ENCODE results near the gene FBXO10.
"Not testable (repeated sequence)": the region's sequence is repeated elsewhere in the genome, so short reads cannot be mapped to it uniquely, and the experiment has no call there.

FBXO10 gene

DNA sequence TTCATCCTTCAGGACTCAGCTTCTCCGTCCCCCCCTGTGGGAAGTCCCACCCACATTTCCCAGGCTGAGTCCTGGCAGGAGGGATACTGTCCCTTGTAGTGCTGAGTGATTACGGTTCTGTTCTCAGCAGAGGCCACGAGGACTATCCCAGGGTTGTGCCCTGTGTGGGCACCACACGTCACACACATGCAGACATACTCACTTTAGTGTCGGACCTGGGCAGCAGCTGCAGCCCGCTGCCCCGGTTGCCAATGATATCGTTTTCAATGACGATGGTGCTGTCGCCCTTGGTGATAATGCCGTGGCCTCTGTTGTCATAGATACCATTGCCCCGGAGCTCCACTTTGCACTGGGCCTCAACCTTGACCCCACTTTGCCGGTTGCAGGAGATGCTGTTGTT is 58.3 kb downstream of the FBXO10 start:
- peaks cover 14% of the 10 kb centered on the region for H3K36me3 ChIP-seq (ENCODE audit: control insufficient read depth, insufficient read depth, low read length)
- H3K9me3 ChIP-seq (ENCODE audit: control insufficient read depth, low read length): no peaks in the 10 kb centered on the region
- no peak for DNase-seq
- H3K4me1 ChIP-seq (ENCODE audit: control insufficient read depth, insufficient read depth, low read length, poor library complexity, severe bottlenecking): no peaks in the 10 kb centered on the region
- H3K4me3 ChIP-seq (ENCODE audit: insufficient read depth, low read depth, low read length, poor library complexity, severe bottlenecking): no peak overlapping the region
- H3K27me3 ChIP-seq (replicated peaks; ENCODE audit: control insufficient read depth, insufficient read depth, low read length, poor library complexity, severe bottlenecking): no peaks in the 10 kb centered on the region
- H3K27ac ChIP-seq (ENCODE audit: insufficient read depth, low read length, poor library complexity, severe bottlenecking): no peak overlapping the region

DNA sequence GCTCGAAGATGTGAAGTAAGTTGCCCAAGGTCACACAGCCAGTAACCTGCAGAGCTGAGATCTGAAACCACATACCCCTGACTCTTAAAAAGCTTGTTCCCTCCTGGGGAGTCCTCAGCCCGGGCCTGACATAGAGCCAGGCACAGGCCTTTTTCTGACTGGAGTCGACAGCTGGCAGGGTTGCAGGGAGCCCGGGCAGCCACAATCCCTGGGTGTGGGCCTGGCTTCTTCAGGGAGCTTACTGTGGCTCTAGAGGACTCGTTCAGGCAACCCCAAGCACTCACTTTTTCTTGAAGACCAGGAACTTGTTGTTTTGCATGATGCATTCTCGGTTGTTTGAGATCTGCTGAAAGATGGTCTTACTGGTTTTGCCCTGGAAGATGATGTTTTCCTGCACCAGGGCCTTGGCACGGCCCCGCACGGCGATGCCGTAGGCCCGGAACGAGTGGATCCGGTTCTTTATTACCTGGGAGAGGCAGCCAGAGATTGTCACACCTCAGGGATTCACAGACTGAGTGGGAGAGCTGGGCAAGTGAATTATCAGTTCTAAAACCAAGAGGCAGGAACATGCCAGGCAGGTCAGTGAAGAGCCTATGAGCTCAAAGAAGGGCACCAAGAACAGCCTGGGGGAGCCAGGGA is 60.4 kb downstream of the FBXO10 start:
- Histone ChIP-seq H3K9me3 (ENCODE audit: control insufficient read depth, low read length) (no peaks in the 10 kb centered on the region), H3K36me3 (ENCODE audit: control insufficient read depth, insufficient read depth, low read length) (no peaks in the 10 kb centered on the region)
- no peak for DNase-seq

DNA sequence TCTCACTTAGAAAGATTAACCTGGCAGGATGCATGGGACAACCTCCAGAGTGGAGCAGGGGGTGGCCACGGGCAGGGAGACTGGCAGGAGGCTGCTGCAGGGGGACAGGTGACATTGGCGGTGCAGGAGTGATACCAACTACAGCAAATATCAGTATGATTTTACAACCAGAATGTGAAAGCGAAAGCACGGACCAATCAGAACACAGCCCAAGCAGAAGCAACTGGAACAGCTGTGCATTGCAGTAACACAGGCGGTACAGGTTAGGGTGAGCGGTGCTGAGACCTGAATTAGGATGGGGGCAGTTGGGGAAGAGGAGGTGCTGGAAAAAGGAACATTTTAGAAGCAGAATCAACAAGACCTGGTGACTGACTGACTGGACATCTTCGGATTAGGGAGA is 61.2 kb downstream of the FBXO10 start:
- no peaks in the 10 kb centered on the region for H3K9me3 ChIP-seq (ENCODE audit: control insufficient read depth, low read length)
- H3K4me3 ChIP-seq (ENCODE audit: insufficient read depth, low read depth, low read length, poor library complexity, severe bottlenecking): no peak overlapping the region
- H3K27ac ChIP-seq (ENCODE audit: insufficient read depth, low read length, poor library complexity, severe bottlenecking): no peak overlapping the region
- H3K27me3 ChIP-seq (replicated peaks; ENCODE audit: control insufficient read depth, insufficient read depth, low read length, poor library complexity, severe bottlenecking): no peaks in the 10 kb centered on the region
- no peaks in the 10 kb centered on the region for H3K36me3 ChIP-seq (ENCODE audit: control insufficient read depth, insufficient read depth, low read length)
- no peaks in the 10 kb centered on the region for H3K4me1 ChIP-seq (ENCODE audit: control insufficient read depth, insufficient read depth, low read length, poor library complexity, severe bottlenecking)
- no peak for DNase-seq

More for the DNA sequence above, 60.4 kb downstream of the FBXO10 start:
- H3K4me3 ChIP-seq (ENCODE audit: insufficient read depth, low read depth, low read length, poor library complexity, severe bottlenecking): no peak overlapping the region
- no peaks in the 10 kb centered on the region for H3K27me3 ChIP-seq (replicated peaks; ENCODE audit: control insufficient read depth, insufficient read depth, low read length, poor library complexity, severe bottlenecking)
- no peaks in the 10 kb centered on the region for H3K4me1 ChIP-seq (ENCODE audit: control insufficient read depth, insufficient read depth, low read length, poor library complexity, severe bottlenecking)
- no peak overlapping the region for H3K27ac ChIP-seq (ENCODE audit: insufficient read depth, low read length, poor library complexity, severe bottlenecking)

DNA sequence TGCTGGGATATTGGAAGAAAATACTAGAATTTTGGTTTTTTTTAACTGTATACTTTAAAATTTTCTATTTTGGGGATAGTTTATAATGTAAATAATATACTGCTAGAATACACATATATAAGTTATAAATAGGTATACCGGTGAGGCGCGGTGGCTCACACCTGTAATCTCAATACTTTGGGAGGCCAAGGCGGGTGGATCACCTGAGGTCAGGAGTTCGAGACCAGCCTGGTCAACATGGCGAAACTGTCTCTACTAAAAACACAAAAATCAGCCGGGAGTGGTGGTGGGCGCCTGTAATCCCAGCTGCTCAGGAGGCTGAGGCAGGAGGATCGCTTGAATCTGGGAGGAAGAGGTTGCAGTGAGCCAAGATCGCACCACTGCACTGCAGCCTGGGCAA is 61.8 kb downstream of the FBXO10 start:
- not testable (repeated sequence) for DNase-seq; H3K4me1 ChIP-seq (ENCODE audit: control insufficient read depth, insufficient read depth, low read length, poor library complexity, severe bottlenecking); H3K36me3 ChIP-seq (ENCODE audit: control insufficient read depth, insufficient read depth, low read length); H3K27ac ChIP-seq (ENCODE audit: insufficient read depth, low read length, poor library complexity, severe bottlenecking); H3K27me3 ChIP-seq (replicated peaks; ENCODE audit: control insufficient read depth, insufficient read depth, low read length, poor library complexity, severe bottlenecking); H3K9me3 ChIP-seq (ENCODE audit: control insufficient read depth, low read length); H3K4me3 ChIP-seq (ENCODE audit: insufficient read depth, low read depth, low read length, poor library complexity, severe bottlenecking)

DNA sequence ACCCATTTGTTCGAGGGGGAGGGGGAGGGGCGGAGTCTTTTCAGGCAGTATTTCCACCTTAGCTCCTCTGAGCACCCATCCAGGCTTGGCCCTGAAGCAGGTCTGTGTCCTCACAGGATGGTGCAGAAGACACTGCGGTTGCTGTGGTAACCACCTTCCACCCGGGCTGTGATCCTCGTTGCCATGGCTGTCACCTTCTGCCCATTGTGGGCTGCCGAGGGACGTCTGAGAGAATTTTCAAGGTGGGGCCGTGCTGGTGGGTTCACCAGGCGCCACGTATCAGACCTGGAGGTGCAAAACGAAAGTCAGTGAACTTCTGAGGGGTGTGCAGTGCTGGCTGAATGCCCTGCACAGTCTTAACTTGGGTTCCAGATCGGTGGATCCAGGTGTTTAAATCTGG is 63.7 kb downstream of the FBXO10 start:
- Histone ChIP-seq H3K4me3 (ENCODE audit: insufficient read depth, low read depth, low read length, poor library complexity, severe bottlenecking) (no peak overlapping the region), H3K36me3 (ENCODE audit: control insufficient read depth, insufficient read depth, low read length) (no peaks in the 10 kb centered on the region), H3K4me1 (ENCODE audit: control insufficient read depth, insufficient read depth, low read length, poor library complexity, severe bottlenecking) (no peaks in the 10 kb centered on the region), H3K9me3 (ENCODE audit: control insufficient read depth, low read length) (no peaks in the 10 kb centered on the region), H3K27me3 (replicated peaks; ENCODE audit: control insufficient read depth, insufficient read depth, low read length, poor library complexity, severe bottlenecking) (no peaks in the 10 kb centered on the region), H3K27ac (ENCODE audit: insufficient read depth, low read length, poor library complexity, severe bottlenecking) (no peak overlapping the region)
- peak in 1 of 3 donors; percentile 51 for DNase-seq

DNA sequence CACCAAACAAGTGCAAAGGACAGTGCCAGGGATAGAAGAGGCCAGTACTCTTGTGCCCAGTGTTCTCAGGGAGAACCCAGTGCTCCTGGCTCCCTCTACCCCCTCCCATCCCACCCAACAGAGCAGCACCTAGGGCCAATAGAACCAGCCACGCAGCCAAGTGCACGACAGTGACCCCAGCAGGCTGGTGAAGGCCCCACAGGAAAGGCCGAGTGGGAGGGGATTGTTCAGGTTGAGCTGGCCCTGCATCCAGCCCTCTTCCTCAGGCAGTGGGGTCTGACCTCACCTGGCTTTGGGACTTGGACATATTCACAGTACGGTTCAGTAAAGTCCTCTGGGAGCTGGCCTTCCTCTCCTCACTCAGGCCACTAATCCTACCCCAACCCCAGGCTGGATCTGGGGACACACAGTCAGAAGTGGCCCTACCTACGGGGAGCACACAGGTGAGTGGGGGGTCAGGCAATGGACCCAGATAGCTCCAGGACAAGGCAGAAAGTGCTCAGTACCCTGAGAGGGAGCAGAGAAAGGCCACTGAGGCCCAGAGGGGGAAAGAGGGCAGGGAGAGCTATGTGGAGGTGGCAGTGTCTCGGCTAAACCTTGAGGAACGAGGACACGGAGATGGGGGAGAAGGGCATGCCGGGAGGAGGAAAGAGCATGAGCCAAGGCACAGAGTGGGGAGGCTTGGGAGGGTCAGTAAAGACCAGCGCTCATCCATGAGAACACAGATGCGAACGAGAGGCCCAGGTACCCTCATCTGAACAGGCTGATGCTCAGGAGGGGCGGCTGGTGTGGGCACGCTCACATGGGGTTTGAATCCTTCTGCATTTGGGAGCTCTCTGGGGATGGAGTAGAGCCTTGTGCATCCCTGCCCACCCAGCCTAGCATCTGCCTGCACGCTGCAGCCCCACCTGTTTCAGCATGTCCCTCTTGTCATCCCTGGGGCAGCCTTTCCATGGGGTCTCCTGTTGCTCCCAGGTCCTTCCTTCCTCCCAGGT is 64.9 kb downstream of the FBXO10 start:
- Histone ChIP-seq H3K4me3 (ENCODE audit: insufficient read depth, low read depth, low read length, poor library complexity, severe bottlenecking) (no peak overlapping the region), H3K4me1 (ENCODE audit: control insufficient read depth, insufficient read depth, low read length, poor library complexity, severe bottlenecking) (no peaks in the 10 kb centered on the region), H3K9me3 (ENCODE audit: control insufficient read depth, low read length) (no peaks in the 10 kb centered on the region), H3K27me3 (replicated peaks; ENCODE audit: control insufficient read depth, insufficient read depth, low read length, poor library complexity, severe bottlenecking) (no peaks in the 10 kb centered on the region), H3K36me3 (ENCODE audit: control insufficient read depth, insufficient read depth, low read length) (no peaks in the 10 kb centered on the region), H3K27ac (ENCODE audit: insufficient read depth, low read length, poor library complexity, severe bottlenecking) (no peak overlapping the region)
- DNase-seq: no peak

DNA sequence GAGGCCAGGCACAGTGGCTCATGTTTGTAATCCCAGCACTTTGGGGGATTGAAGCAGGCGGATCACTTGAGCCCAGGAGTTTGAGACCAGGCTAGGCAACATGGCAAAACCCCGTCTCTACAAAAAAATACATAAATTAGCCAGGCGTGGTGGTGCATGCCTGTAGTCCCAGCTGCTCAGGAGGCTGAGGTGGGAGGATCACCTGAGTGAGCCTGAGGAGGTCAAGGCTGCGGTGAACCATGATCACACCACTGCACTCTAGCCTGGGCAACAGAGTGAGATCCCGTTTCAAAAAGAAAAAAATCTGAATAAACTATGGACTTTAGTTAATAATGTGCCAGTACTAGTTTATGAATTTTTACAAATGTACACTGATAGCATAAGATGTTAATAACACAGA is 66.1 kb downstream of the FBXO10 start:
- DNase-seq; H3K4me3 ChIP-seq (ENCODE audit: insufficient read depth, low read depth, low read length, poor library complexity, severe bottlenecking); H3K27me3 ChIP-seq (replicated peaks; ENCODE audit: control insufficient read depth, insufficient read depth, low read length, poor library complexity, severe bottlenecking); H3K4me1 ChIP-seq (ENCODE audit: control insufficient read depth, insufficient read depth, low read length, poor library complexity, severe bottlenecking); H3K27ac ChIP-seq (ENCODE audit: insufficient read depth, low read length, poor library complexity, severe bottlenecking); H3K36me3 ChIP-seq (ENCODE audit: control insufficient read depth, insufficient read depth, low read length); H3K9me3 ChIP-seq (ENCODE audit: control insufficient read depth, low read length): not testable (repeated sequence)

DNA sequence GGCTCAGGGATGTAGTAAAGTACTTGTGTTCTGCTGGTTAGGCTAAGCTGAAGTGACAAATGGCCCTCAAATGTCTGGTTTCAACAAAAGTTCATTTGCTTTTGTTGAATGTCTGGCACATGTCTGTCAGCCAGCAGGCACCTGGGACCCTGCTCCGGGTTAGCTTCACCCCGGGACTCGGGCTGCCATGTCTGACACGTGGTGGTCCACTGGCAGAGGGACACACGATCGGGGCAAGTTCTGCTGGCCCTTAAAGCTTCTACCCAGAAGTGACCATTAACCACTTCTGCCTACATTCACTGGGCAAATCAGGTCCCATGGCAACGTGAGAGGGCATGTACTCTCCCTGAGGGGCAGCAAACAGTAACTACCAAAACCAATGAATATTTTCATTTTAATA is 66.6 kb downstream of the FBXO10 start:
- H3K9me3 ChIP-seq (ENCODE audit: control insufficient read depth, low read length): no peaks in the 10 kb centered on the region
- no peak overlapping the region for H3K27ac ChIP-seq (ENCODE audit: insufficient read depth, low read length, poor library complexity, severe bottlenecking)
- no peaks in the 10 kb centered on the region for H3K4me1 ChIP-seq (ENCODE audit: control insufficient read depth, insufficient read depth, low read length, poor library complexity, severe bottlenecking)
- DNase-seq: no peak
- H3K4me3 ChIP-seq (ENCODE audit: insufficient read depth, low read depth, low read length, poor library complexity, severe bottlenecking): no peak overlapping the region
- H3K36me3 ChIP-seq (ENCODE audit: control insufficient read depth, insufficient read depth, low read length): no peaks in the 10 kb centered on the region
- no peaks in the 10 kb centered on the region for H3K27me3 ChIP-seq (replicated peaks; ENCODE audit: control insufficient read depth, insufficient read depth, low read length, poor library complexity, severe bottlenecking)

DNA sequence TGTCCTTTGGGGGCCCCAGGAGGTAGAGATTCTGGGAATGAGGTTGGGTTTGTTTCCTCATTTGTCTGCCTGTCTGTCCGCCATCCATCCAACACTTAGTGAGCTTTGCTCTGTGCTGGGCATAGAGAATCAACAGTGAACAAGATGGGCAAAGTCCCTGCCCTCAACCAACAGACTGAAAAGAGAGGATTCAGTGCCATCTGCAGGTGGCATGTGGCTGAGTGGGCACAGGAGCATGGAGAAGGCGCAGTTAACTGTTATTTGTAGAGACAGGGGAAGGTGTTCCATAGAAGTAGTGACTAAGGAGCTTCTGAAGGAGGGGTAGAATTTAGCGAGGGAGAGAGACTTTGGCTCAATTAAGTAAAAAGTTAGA is 67.4 kb downstream of the FBXO10 start:
- Histone ChIP-seq H3K9me3 (ENCODE audit: control insufficient read depth, low read length) (no peaks in the 10 kb centered on the region), H3K36me3 (ENCODE audit: control insufficient read depth, insufficient read depth, low read length) (peaks cover under 1% of the 10 kb centered on the region), H3K27ac (ENCODE audit: insufficient read depth, low read length, poor library complexity, severe bottlenecking) (no peak overlapping the region), H3K4me3 (ENCODE audit: insufficient read depth, low read depth, low read length, poor library complexity, severe bottlenecking) (no peak overlapping the region), H3K4me1 (ENCODE audit: control insufficient read depth, insufficient read depth, low read length, poor library complexity, severe bottlenecking) (peaks cover 1% of the 10 kb centered on the region), H3K27me3 (replicated peaks; ENCODE audit: control insufficient read depth, insufficient read depth, low read length, poor library complexity, severe bottlenecking) (no peaks in the 10 kb centered on the region)
- DNase-seq: no peak

DNA sequence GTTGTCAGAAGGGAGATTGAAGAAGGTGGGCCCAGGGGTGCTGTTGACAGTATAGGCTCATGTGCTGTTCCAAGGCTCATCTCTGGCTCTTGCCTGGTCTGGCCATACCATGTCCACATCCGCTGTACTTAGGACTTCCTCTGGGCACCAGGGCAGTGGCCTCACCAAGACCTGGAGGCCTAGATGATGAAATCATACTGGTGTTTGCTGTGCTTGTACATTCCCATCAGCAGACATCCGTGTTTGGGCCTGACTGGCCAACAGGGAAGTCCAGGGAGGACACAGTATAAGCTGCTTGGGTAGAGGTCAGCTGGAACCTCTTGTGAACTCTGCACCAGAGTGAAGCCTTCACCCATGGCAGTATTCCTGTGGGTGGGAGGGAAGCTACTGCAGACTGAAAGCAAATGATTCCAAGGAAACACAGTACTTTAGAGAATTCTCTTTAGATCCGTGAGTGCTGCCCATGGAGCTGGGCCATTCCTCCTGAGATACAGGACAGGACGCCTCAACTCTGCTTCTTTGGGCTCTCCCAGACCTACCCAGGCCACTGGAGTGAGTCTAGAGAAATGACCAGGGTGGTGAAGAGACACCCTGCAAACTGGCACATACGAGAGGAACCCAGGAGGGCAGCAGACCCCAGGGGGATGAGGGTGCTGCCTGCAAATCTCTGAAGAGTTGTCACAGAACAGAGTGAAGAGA is 67.9 kb downstream of the FBXO10 start:
- no peaks in the 10 kb centered on the region for H3K27me3 ChIP-seq (replicated peaks; ENCODE audit: control insufficient read depth, insufficient read depth, low read length, poor library complexity, severe bottlenecking)
- no peak overlapping the region for H3K27ac ChIP-seq (ENCODE audit: insufficient read depth, low read length, poor library complexity, severe bottlenecking)
- H3K36me3 ChIP-seq (ENCODE audit: control insufficient read depth, insufficient read depth, low read length): peaks cover 6% of the 10 kb centered on the region
- H3K4me3 ChIP-seq (ENCODE audit: insufficient read depth, low read depth, low read length, poor library complexity, severe bottlenecking): no peak overlapping the region
- DNase-seq: no peak
- no peaks in the 10 kb centered on the region for H3K9me3 ChIP-seq (ENCODE audit: control insufficient read depth, low read length)
- H3K4me1 ChIP-seq (ENCODE audit: control insufficient read depth, insufficient read depth, low read length, poor library complexity, severe bottlenecking): peaks cover 5% of the 10 kb centered on the region
